K562 (cell line): Measurements from ENCODE around the gene WNK1.

ENCODE experiments used
- ZEB2 ChIP-seq: fragments of 450-650 bp; IDR thresholded peaks from 2 replicates; pipeline ENCODE4 v1.6.1; 2016
- TF ChIP-seq, protein P1 (sequence below): sonication (generic); formaldehyde crosslinking; IDR thresholded peaks from 2 replicates; pipeline ENCODE4 v1.8.1; 2023; ENCODE audit warnings: mild to moderate bottlenecking, missing genetic modification reagents

DNA sequence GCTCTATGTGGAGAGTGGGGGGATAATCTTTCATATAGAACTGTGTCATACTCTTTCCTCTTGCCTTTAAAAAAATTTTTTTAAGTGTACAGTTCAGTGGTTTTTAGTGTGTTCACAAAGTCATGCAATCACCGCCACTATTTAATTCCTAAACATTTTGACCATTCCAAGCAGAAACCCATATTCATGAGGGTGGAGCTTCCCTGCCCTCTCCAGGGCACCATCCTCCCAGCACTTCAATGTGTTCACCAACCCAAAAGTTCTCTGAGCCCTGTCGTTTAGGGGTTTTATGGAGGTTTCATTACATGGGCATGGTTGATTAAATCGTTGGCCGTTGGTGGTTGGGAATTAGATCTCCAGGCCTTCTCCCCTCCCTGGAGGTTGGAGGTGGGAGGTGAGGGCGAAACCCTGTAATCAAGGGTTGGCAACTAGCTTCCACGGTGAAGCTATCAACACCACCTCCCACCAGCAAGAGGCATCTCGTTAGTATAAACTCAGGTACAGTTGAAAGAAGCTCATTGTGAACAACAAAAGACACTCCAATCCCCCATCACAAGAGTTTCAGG, 42.8 kb upstream of the WNK1 start:
- no peak for TF ChIP-seq ZEB2
- TF ChIP-seq, protein P1, sequence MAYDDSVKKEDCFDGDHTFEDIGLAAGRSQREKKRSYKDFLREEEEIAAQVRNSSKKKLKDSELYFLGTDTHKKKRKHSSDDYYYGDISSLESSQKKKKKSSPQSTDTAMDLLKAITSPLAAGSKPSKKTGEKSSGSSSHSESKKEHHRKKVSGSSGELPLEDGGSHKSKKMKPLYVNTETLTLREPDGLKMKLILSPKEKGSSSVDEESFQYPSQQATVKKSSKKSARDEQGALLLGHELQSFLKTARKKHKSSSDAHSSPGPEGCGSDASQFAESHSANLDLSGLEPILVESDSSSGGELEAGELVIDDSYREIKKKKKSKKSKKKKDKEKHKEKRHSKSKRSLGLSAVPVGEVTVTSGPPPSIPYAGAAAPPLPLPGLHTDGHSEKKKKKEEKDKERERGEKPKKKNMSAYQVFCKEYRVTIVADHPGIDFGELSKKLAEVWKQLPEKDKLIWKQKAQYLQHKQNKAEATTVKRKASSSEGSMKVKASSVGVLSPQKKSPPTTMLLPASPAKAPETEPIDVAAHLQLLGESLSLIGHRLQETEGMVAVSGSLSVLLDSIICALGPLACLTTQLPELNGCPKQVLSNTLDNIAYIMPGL (CRISPR knock-in tag): no peak
